HG03139 (cell line): ENCODE measurements around the gene ADAMTSL5.

Experiments
- ATAC-seq: cut with Tn5 transposase; IDR thresholded peaks from one replicate; pipeline ENCODE4 v1.9.1; 2021; ENCODE audit not compliant: unreplicated experiment

Gene ADAMTSL5

DNA sequence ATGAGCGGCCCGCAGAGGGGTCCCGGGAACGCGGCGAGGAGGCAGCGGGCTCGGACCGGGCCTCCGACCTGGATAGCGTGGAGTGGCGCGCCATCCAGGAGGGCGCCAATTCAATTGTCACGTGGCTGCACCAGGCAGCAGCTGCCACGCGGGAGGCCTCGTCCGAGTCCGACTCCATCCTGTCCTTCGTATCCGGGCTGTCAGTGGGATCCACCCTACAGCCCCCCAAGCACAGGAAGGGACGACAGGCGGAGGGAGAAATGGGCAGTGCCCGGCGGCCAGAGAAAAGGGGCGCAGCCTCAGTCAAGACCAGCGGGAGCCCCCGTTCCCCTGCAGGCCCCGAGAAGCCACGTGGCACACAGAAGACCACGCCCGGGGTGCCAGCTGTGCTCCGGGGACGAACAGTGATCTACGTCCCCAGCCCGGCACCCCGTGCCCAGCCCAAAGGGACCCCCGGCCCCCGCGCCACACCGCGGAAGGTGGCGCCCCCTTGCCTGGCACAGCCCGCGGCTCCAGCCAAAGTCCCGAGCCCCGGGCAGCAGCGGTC, 44.5 kb downstream of the ADAMTSL5 start:
- ATAC-seq = no peak

DNA sequence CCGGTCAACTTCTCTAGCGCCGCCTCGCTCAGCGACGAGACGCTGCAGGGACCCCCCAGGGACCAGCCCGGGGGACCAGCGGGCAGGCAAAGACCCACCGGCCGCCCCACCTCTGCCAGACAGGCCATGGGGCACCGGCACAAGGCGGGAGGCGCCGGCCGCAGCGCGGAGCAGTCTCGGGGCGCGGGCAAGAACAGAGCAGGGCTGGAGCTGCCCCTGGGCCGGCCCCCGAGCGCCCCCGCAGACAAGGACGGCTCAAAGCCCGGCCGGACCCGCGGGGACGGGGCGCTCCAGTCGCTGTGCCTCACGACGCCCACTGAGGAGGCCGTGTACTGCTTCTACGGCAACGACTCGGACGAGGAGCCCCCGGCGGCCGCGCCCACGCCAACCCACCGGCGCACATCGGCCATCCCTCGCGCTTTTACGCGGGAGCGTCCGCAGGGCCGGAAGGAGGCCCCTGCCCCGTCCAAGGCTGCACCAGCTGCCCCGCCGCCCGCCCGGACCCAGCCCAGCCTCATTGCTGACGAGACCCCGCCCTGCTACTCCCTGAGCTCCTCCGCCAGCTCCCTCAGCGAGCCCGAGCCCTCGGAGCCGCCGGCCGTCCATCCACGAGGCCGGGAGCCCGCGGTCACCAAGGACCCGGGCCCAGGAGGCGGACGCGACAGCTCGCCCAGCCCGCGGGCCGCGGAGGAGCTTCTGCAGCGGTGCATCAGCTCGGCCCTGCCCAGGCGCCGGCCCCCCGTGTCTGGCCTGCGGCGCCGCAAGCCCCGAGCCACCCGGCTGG, 45.1 kb downstream of the ADAMTSL5 start:
- ATAC-seq = no peak

DNA sequence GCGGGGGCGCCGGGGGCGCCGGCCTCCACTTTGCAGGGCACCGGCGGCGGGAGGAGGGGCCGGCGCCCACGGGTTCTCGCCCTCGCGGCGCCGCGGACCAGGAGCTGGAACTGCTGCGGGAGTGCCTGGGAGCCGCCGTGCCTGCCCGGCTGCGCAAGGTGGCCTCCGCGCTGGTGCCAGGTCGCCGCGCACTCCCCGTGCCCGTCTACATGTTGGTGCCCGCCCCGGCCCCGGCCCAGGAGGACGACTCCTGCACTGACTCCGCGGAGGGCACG, 45.7 kb downstream of the ADAMTSL5 start:
- no peak for ATAC-seq

DNA sequence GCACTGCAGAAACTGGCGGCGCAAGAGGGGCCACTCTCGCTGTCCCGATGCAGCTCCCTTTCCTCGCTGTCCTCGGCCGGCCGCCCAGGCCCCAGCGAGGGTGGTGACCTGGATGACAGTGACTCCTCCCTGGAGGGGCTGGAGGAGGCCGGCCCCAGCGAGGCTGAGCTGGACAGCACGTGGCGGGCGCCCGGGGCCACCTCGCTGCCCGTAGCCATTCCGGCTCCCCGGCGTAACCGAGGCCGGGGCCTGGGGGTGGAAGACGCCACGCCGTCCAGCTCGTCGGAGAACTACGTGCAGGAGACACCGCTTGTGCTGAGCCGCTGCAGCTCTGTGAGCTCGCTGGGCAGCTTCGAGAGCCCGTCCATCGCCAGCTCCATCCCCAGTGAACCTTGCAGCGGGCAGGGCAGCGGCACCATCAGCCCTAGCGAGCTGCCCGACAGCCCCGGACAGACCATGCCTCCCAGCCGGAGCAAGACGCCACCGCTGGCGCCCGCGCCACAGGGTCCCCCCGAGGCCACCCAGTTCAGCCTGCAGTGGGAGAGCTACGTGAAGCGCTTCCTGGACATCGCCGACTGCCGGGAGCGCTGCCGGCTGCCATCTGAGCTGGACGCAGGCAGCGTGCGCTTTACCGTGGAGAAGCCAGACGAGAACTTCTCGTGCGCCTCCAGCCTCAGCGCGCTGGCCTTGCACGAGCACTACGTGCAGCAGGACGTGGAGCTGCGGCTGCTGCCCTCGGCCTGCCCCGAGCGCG, 46.2 kb downstream of the ADAMTSL5 start:
- no peak for ATAC-seq

DNA sequence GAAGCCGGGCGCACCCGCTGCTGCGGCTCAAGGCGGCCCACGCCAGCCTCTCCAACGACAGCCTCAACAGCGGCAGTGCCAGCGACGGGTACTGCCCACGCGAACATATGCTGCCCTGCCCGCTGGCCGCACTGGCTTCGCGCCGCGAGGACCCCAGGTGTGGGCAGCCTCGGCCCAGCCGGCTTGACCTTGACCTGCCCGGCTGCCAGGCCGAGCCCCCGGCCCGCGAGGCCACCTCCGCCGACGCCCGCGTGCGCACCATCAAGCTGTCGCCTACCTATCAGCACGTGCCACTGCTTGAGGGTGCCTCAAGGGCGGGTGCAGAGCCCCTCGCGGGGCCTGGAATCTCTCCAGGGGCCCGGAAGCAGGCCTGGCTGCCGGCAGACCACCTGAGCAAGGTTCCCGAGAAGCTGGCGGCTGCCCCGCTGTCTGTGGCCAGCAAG, 46.8 kb downstream of the ADAMTSL5 start:
- no peak for ATAC-seq

DNA sequence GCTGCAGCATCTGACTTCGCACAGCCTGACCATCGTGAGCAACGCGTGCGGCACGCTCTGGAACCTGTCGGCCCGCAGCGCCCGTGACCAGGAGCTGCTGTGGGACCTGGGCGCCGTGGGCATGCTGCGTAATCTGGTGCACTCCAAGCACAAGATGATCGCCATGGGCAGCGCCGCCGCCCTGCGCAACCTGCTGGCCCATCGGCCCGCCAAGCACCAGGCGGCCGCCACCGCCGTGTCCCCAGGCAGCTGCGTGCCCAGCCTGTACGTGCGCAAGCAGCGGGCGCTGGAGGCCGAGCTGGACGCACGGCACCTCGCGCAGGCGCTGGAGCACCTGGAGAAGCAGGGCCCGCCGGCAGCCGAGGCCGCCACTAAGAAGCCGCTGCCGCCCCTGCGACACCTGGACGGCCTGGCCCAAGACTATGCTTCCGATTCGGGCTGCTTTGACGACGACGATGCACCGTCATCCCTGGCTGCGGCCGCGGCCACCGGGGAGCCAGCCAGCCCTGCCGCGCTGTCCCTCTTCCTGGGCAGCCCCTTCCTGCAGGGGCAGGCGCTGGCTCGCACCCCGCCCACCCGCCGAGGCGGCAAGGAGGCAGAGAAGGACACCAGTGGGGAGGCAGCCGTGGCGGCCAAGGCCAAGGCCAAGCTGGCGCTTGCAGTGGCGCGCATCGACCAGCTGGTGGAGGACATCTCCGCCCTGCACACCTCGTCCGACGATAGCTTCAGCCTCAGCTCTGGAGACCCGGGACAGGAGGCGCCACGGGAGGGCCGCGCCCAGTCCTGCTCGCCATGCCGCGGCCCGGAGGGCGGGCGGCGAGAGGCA, 47.4 kb downstream of the ADAMTSL5 start:
- no peak for ATAC-seq

DNA sequence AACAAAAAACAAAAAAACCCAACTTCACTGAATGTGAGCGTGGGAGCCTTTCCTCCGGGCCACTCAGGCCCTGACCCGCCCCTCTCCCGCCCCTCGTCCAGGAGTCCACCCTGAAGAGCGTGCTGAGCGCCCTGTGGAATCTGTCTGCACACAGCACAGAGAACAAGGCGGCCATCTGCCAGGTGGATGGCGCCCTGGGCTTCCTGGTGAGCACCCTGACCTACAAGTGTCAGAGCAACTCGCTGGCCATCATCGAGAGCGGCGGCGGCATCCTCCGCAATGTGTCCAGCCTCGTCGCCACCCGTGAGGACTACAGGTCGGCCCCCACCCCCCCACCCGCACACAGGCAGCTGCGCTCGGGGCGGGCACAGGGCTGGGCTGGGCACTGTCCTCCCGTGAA, 51.0 kb downstream of the ADAMTSL5 start:
- ATAC-seq = no peak

DNA sequence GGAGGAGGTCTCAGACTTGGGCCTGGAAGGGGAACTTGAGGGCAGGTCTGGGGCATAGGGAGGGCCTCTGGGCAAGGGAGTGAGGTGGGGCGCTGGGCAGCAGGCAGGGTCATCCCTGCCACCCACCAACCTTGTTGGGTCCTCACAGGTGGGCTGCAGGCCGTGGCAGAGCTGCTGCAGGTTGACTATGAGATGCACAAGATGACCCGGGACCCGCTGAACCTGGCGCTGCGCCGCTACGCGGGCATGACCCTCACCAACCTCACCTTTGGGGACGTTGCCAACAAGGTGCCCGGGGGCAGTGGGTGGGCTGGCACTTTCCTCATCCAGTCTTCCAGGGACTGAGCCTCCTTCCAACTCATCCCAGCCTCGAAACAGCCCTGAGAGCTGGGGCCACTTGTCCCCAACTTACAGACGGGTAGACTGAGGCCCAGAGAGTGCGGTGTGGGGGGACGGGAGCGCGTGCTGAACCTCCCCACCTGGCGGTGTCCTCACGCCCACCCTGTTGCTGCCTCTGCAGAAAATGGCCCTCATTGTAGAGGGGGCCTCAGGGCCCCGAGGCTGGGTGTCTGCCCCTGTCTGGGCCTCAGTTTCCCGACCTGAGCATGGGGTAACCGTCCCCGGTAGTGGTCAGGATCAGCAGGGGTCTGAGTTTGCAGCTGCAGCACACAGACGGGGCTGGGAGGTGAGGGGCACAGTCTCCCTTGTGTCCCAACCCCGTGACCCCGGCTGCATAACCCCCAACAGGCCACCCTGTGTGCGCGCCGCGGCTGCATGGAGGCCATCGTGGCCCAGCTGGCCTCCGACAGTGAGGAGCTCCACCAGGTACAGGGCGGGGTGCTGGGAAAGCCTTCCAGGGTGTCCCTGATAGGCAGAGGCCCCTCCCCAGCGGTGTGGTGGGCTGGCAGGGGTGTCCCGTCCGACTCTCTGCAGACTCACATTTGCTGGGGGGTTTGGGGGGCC, 52.5 kb downstream of the ADAMTSL5 start:
- ATAC-seq = no peak

DNA sequence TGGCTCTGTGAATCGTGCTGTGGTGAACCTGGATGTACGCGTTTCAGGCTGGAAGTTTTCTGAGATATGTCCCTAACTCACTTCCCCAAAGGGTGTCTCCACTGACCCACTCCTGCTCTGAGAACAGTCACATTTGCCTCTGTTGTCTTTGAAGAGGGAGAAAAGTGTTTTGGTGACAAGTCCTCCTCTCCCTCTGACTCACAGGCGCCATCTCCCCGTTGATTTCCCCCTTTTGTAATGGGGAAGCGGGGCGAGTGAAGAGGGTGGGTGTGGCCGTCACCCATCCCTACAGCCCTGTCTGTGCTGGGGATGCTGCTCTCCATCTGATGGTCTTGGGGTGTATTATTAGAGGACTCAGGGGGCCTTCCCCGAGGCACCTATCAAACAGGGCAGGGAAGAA, 53.3 kb downstream of the ADAMTSL5 start:
- ATAC-seq = no peak

DNA sequence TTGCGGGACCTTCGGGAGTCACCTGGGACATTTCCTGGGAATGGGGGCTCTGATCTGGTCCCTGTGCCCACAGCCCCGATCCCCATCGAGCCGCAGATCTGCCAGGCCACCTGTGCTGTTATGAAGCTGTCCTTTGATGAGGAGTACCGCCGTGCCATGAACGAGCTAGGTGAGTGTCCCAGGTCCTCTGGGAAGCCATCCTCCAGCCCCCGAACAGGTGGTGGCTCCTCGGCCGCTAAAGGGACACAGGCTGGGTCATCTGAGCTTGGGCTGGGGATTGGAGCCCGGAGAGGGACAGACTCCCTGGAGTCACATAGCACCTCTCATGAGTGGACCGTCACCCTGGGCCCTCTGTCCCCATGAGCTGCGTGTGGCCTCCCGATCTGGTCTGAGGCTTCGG, 54.9 kb downstream of the ADAMTSL5 start:
- no peak for ATAC-seq

DNA sequence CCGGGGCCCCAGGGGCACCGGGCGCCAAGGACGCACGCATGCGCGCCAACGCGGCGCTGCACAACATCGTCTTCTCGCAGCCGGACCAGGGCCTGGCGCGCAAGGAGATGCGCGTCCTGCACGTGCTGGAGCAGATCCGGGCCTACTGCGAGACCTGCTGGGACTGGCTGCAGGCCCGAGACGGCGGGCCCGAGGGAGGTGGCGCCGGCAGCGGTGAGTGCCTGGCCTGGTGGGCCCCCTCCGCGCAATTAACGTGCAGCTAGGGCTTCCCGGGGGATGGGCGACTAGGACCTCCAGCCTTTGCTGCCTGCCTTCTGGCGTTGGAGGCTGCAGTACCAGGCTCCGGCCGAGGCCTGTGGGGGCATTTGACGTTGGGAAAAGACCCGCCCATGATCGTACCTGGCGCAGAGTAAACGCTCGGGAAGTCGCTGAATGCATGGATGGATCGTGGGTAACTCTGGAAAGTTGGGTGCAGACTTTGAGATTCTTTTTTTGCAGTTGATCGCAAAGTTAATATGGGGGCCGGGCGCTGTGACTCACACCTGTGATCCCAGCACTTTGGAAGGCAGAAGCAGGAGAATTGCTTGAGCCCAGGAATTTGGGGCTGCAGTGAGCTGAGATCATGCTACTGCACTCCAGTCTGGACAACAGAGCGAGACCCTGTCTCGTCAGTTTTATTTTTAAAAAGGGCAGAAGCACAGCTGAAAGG, 55.6 kb downstream of the ADAMTSL5 start:
- ATAC-seq = no peak

DNA sequence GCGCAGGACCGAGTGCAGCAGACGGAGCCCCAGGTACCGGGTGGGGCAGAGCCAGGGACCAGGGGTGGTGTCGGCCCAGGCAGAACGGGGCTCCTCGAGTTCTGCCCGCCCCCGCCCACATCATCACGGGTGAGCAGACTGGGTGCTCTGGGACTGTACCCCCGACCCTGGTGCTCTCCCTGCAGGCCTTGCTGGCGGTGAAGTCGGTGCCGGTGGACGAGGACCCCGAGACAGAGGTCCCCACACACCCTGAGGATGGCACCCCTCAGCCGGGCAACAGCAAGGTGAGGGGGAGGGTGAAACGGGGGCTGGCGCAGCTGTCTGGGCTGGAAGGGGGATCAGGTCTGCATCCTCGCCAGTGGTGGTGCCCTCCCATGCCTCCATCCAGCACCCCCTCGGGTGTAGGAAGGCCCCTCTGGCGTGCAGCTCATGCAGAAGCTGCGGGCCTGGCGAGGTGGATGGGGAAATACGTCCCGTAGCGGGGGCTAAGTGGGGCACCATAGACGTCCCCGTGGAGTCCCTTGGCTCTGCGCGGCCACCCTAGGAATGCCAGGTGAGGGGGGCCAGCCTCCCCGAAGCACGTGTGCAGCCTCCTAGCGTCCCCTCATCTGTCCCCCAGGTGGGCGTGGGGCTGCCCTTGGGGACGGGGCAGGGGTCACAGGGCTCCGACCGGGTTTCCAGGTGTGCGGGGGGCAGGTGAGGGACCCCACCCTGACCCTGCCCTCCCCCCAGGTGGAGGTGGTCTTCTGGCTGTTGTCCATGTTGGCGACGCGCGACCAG, 56.5 kb downstream of the ADAMTSL5 start:
- no peak for ATAC-seq

DNA sequence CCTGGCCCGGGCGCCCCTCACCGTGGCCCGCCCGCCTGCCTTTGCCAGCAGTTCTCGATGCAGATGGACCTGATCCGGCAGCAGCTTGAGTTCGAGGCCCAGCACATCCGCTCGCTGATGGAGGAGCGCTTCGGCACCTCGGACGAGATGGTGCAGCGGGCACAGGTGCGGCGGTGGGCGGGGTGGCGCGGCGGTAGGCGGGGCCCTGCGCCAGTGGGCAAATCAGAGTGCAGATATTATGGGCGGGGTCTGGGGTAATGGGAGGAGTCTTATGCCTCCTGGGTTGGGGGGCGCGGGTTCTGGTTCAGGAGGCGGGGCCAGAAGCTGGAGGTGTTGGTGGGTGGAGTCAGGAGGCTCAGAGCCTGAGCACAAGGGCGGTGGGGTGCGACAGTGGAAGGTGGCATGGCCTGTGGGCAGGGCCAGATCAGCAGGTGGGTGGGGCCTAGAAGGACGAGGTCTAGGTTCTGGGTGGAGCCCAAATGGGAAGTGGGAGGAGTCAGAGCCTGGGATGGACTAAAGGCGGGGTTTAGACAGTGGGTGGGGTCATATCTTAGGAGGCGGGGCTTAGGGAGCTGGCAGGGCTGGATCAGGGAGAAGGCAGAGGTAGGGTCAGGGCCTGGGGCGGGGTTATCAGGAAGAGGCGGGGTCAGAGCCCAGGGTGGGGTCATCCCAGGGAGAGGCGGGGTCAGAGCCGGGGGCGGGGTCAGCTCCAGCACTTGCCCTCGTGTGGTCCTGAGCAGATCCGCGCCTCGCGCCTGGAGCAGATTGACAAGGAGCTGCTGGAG, 57.3 kb downstream of the ADAMTSL5 start:
- ATAC-seq = no peak
